H1 (cell line): ENCODE measurements around the gene KRT12. TPM values are rescaled to one million over a fixed set of nuclear protein-coding genes. Genes with fewer than 3 reads are reported as not detected.

ENCODE experiments used
- CTCF ChIA-PET: fragments of 300-600 bp; sonication (Branson Sonifier 250); formaldehyde crosslinking; loops from one replicate; lab custom pipeline; 2021; ENCODE audit not compliant: partially characterized antibody; lab: Charles Lee
- POLR2A ChIA-PET: fragments of 300-600 bp; sonication (Branson Sonifier 250); formaldehyde crosslinking; loops from one replicate; lab custom pipeline; 2021; ENCODE audit warnings: inconsistent platforms; ENCODE audit not compliant: partially characterized antibody; lab: Charles Lee
- DNase-seq, 2 experiments: peaks; one replicate each; pipeline versions ENCODE4 v3.0.0 to v3.0.0-alpha.2; 2010 to 2022; ENCODE audit warnings: low spot score in 2 of 2, low read depth in 1 of 2, mixed read lengths in 1 of 2
- FAIRE-seq: peaks from 2 replicates; lab custom pipeline; 2011; peaks lifted over from hg19 to GRCh38; lab: Jason Lieb, UNC
- H2AFZ ChIP-seq: 2 replicates; pipeline ENCODE4 v1.8.1; 2012; ENCODE audit warnings: low read length, inconsistent platforms
- H2AK5ac ChIP-seq: 2 replicates; pipeline ENCODE4 v1.6.1; 2013; ENCODE audit warnings: low read depth, low read length
- H2BK120ac ChIP-seq: replicated peaks from 2 replicates; pipeline ENCODE3; 2013; ENCODE audit warnings: low read depth, low read length, inconsistent platforms
- H2BK12ac ChIP-seq: 2 replicates; pipeline ENCODE4 v1.6.1; 2013; ENCODE audit warnings: low read depth, low read length
- H2BK15ac ChIP-seq: 2 replicates; pipeline ENCODE4 v1.6.1; 2013; ENCODE audit warnings: low read length
- H2BK20ac ChIP-seq: 2 replicates; pipeline ENCODE4 v1.6.1; 2013; ENCODE audit warnings: low read length
- H2BK5ac ChIP-seq: 2 replicates; pipeline ENCODE4 v1.6.1; 2013; ENCODE audit warnings: low read depth, low read length
- H3K14ac ChIP-seq: 2 replicates; pipeline ENCODE4 v1.6.1; 2013; ENCODE audit warnings: inconsistent platforms; ENCODE audit not compliant: insufficient read length
- H3K18ac ChIP-seq: 2 replicates; pipeline ENCODE4 v1.6.1; 2013; ENCODE audit warnings: low read length; ENCODE audit errors: extremely low read depth
- H3K23ac ChIP-seq: 2 replicates; pipeline ENCODE4 v1.6.1; 2013; ENCODE audit warnings: inconsistent platforms; ENCODE audit not compliant: insufficient read length
- H3K23me2 ChIP-seq: 2 replicates; pipeline ENCODE4 v1.6.1; 2013; ENCODE audit warnings: low read depth, low read length
- H3K27ac ChIP-seq: 2 replicates; pipeline ENCODE4 v1.6.1; 2011; ENCODE audit warnings: low read depth, low read length, inconsistent platforms
- H3K27me3 ChIP-seq, 4 experiments: replicated peaks in 1 of 4; 1 replicate in 1 of 4; 2 replicates in 3 of 4; pipeline versions ENCODE4 v1.6.1 to v1.8.1; 2011 to 2013; ENCODE audit warnings: low read length in 3 of 4, mild to moderate bottlenecking in 3 of 4, inconsistent platforms in 2 of 4, mixed read lengths in 2 of 4, moderate library complexity in 1 of 4; ENCODE audit not compliant: control insufficient read depth in 3 of 4, insufficient read depth in 3 of 4; ENCODE audit errors: extremely low read depth in 1 of 4
- H3K36me3 ChIP-seq, 4 experiments: 2 replicates each; pipeline versions ENCODE4 v1.6.1 to v1.8.1; 2011 to 2013; ENCODE audit warnings: mild to moderate bottlenecking in 4 of 4, low read length in 3 of 4, moderate library complexity in 2 of 4, control low read depth in 1 of 4, inconsistent platforms in 1 of 4; ENCODE audit not compliant: insufficient read depth in 4 of 4, control insufficient read depth in 2 of 4
- H3K4ac ChIP-seq: replicated peaks from 2 replicates; pipeline ENCODE3; 2013; ENCODE audit warnings: low read length, low read depth, mixed read lengths, inconsistent platforms; ENCODE audit not compliant: insufficient read length
- H3K4me1 ChIP-seq, 4 experiments: replicated peaks in 1 of 4; 1 replicate in 1 of 4; 2 replicates in 3 of 4; pipeline versions ENCODE4 v1.6.1 to v1.8.1; 2011 to 2013; ENCODE audit warnings: low read length in 3 of 4, inconsistent platforms in 2 of 4, mixed read lengths in 1 of 4; ENCODE audit not compliant: insufficient read depth in 4 of 4, control insufficient read depth in 3 of 4
- H3K4me2 ChIP-seq, 2 experiments: 2 replicates each; pipeline versions ENCODE4 v1.6.1 to v1.8.1; 2011 to 2013; ENCODE audit warnings: low read depth in 2 of 2, low read length in 2 of 2, control low read depth in 1 of 2, inconsistent platforms in 1 of 2, mild to moderate bottlenecking in 1 of 2; ENCODE audit not compliant: insufficient read depth in 1 of 2
- H3K4me3 ChIP-seq, 4 experiments: fragments of 200-600, 300-600 bp in 1 of 4; sonication (generic), shearing (Covaris generic), sonication (Bioruptor Twin) in 1 of 4; 2 replicates each; pipeline versions ENCODE4 v1.5.1 to v1.8.1; 2011 to 2016; ENCODE audit warnings: low read length in 4 of 4, low read depth in 3 of 4, control low read depth in 2 of 4, inconsistent platforms in 2 of 4, mild to moderate bottlenecking in 2 of 4, mixed read lengths in 1 of 4, moderate library complexity in 1 of 4; ENCODE audit not compliant: insufficient read depth in 2 of 4; ENCODE audit errors: extremely low read depth in 1 of 4
- H3K56ac ChIP-seq: replicated peaks from 2 replicates; pipeline ENCODE3; 2013; ENCODE audit warnings: low read depth, mild to moderate bottlenecking, mixed read lengths, low read length, inconsistent platforms; ENCODE audit not compliant: insufficient read length
- H3K79me1 ChIP-seq: 2 replicates; pipeline ENCODE4 v1.6.1; 2013; ENCODE audit warnings: low read depth, low read length, control low read depth
- H3K79me2 ChIP-seq, 2 experiments: 2 replicates each; pipeline versions ENCODE4 v1.6.1 to v1.8.1; 2012 to 2013; ENCODE audit warnings: low read length in 2 of 2, mild to moderate bottlenecking in 2 of 2, inconsistent platforms in 1 of 2; ENCODE audit not compliant: insufficient read depth in 2 of 2, control insufficient read depth in 1 of 2
- H3K9ac ChIP-seq, 4 experiments: replicated peaks in 1 of 4; 1 replicate in 1 of 4; 2 replicates in 3 of 4; pipeline versions ENCODE4 v1.6.1 to v1.8.1; 2011 to 2013; ENCODE audit warnings: low read depth in 3 of 4, low read length in 3 of 4, control low read depth in 2 of 4, mild to moderate bottlenecking in 2 of 4, moderate library complexity in 2 of 4, inconsistent platforms in 1 of 4; ENCODE audit errors: extremely low read depth in 1 of 4
- H3K9me3 ChIP-seq, 2 experiments: 2 replicates each; pipeline versions ENCODE4 v1.6.1 to v1.8.1; 2012 to 2013; ENCODE audit warnings: mild to moderate bottlenecking in 2 of 2, moderate library complexity in 2 of 2, control low read depth in 1 of 2, inconsistent platforms in 1 of 2, low read depth in 1 of 2, low read length in 1 of 2, mixed read lengths in 1 of 2; ENCODE audit not compliant: insufficient read depth in 2 of 2
- H4K20me1 ChIP-seq, 2 experiments: replicated peaks in 1 of 2; 2 replicates each; pipeline versions ENCODE3 to v1.8.1; 2011 to 2013; ENCODE audit warnings: inconsistent platforms in 2 of 2, low read length in 2 of 2, mild to moderate bottlenecking in 1 of 2; ENCODE audit not compliant: insufficient read depth in 2 of 2, control insufficient read depth in 1 of 2
- H4K5ac ChIP-seq: 2 replicates; pipeline ENCODE4 v1.6.1; 2013; ENCODE audit warnings: low read length, low read depth, mixed read lengths, inconsistent platforms; ENCODE audit not compliant: insufficient read length
- H4K8ac ChIP-seq: 2 replicates; pipeline ENCODE4 v1.8.0; 2013; ENCODE audit warnings: mild to moderate bottlenecking, moderate library complexity, low read length, inconsistent platforms; ENCODE audit not compliant: insufficient read depth; ENCODE audit errors: extremely low read depth
- H4K91ac ChIP-seq: replicated peaks from 2 replicates; pipeline ENCODE3; 2013; ENCODE audit warnings: low read length, mixed read lengths, inconsistent platforms; ENCODE audit not compliant: insufficient read length
- CBX8 ChIP-seq: fragments of 300-800, 300-1000 bp; sonication (generic); IDR thresholded peaks from 2 replicates; pipeline ENCODE4 v1.7.1; 2016; ENCODE audit warnings: low read depth, low read length, borderline replicate concordance
- CHD2 ChIP-seq: IDR thresholded peaks from 2 replicates; pipeline ENCODE4 v1.6.1; 2012; ENCODE audit warnings: low read length, improper control_type of control experiment
- EP300 ChIP-seq, 2 experiments: IDR thresholded peaks; 1 replicate in 1 of 2; 2 replicates in 1 of 2; pipeline ENCODE4 v1.6.1; 2011 to 2012; ENCODE audit warnings: low read depth in 2 of 2, low read length in 2 of 2, mild to moderate bottlenecking in 2 of 2, borderline replicate concordance in 1 of 2, inconsistent platforms in 1 of 2, moderate library complexity in 1 of 2
- EZH2 ChIP-seq: fragments of 200-600 bp; sonication (generic); IDR thresholded peaks from 2 replicates; pipeline ENCODE4 v1.7.1; 2012; ENCODE audit warnings: low read depth, mild to moderate bottlenecking, moderate library complexity, low read length, inconsistent platforms; ENCODE audit not compliant: severe bottlenecking
- HDAC6 ChIP-seq: IDR thresholded peaks from one replicate; pipeline ENCODE4 v1.7.1; 2012; ENCODE audit warnings: low read depth, mild to moderate bottlenecking, inconsistent platforms, low read length, moderate library complexity
- POU5F1 ChIP-seq: IDR thresholded peaks from 2 replicates; pipeline ENCODE4 v1.6.1; 2011; ENCODE audit warnings: low read depth, mild to moderate bottlenecking, low read length, moderate library complexity
- RBBP5 ChIP-seq: IDR thresholded peaks from 2 replicates; pipeline ENCODE4 v1.7.1; 2012; ENCODE audit warnings: low read depth, mild to moderate bottlenecking, inconsistent platforms, low read length, moderate library complexity, borderline replicate concordance
- RFX5 ChIP-seq: IDR thresholded peaks from 2 replicates; pipeline ENCODE4 v1.6.1; 2011; ENCODE audit warnings: low read depth, low read length, improper control_type of control experiment, borderline replicate concordance
- RNF2 ChIP-seq: fragments of 200-900, 300-1000 bp; sonication (generic); IDR thresholded peaks from 2 replicates; pipeline ENCODE4 v1.7.1; 2016; ENCODE audit warnings: borderline replicate concordance, low read depth, mild to moderate bottlenecking, antibody characterized with exemption, low read length; ENCODE audit not compliant: poor library complexity, severe bottlenecking; ENCODE audit errors: missing control alignments
- SP2 ChIP-seq: IDR thresholded peaks from 2 replicates; pipeline ENCODE4 v1.6.1; 2012; ENCODE audit warnings: mild to moderate bottlenecking, low read length, inconsistent platforms
- SRF ChIP-seq: IDR thresholded peaks from 2 replicates; pipeline ENCODE4 v1.6.1; 2011; ENCODE audit warnings: mild to moderate bottlenecking, low read depth, low read length, moderate library complexity
- TAF1 ChIP-seq: IDR thresholded peaks from 2 replicates; pipeline ENCODE4 v1.6.1; 2011; ENCODE audit warnings: mild to moderate bottlenecking, low read depth, low read length
- TCF12 ChIP-seq: IDR thresholded peaks from 2 replicates; pipeline ENCODE4 v1.6.1; 2011; ENCODE audit warnings: low read depth, mild to moderate bottlenecking, low read length
- ZNF274 ChIP-seq: IDR thresholded peaks from 2 replicates; pipeline ENCODE4 v1.7.0; 2012; ENCODE audit warnings: low read length, borderline replicate concordance; ENCODE audit errors: extremely low read depth
- WGBS, 2 experiments: shearing (Covaris generic) in 1 of 2; methylation state at CpG; one replicate each; pipeline versions ENCODE4 v1.1.6 to v1.1.7; 2013 to 2015; ENCODE audit warnings: low lambda C conversion rate in 2 of 2, mixed read lengths in 2 of 2, inconsistent platforms in 1 of 2, low coverage in 1 of 2, missing lambda C conversion rate in 1 of 2; ENCODE audit not compliant: insufficient replicate concordance in 2 of 2, insufficient coverage in 1 of 2, insufficient read length in 1 of 2; ENCODE audit errors: extremely low coverage in 1 of 2, missing lambda C conversion rate in 1 of 2; 5-methylcytosine and 5-hydroxymethylcytosine counted together
- polyA plus RNA-seq, 7 experiments: library from polyadenylated mRNA; depleted of rRNA in 3 of 7; stranded (reverse) in 5 of 7; unstranded in 2 of 7; fragments of >200 nt in 5 of 7; fragments of 200-250 nt in 2 of 7; gene quantifications; 1 replicate in 5 of 7; 2 replicates in 1 of 7; 4 replicates in 1 of 7; pipeline versions ENCODE4 v1.2.1 to v1.2.3, GENCODE V29; 2011 to 2013; ENCODE audit warnings: missing spikeins in 2 of 7, mixed read lengths in 2 of 7
- total RNA-seq: library from RNA; stranded (reverse); fragmentation: NEBNext Ultra II Directional; extraction: Animal tissue kit (Norgen Biotek cat#: 25700); gene quantifications from 2 replicates; pipeline ENCODE4 v1.2.1, GENCODE V29; 2021

Gene KRT12
- total and polyA plus RNA-seq, 2 of the 8 experiments (the other 6 are each of a cell fraction or from before 2014, with no cell fraction given), result not detected

- Histone ChIP-seq H3K18ac (no peak overlapping the region), H2BK5ac (no peak overlapping the region), H3K56ac (no peak overlapping the region), H2AFZ (no peak overlapping the region), H3K4me3 (no peak overlapping the region), H4K8ac (no peak overlapping the region), H2BK12ac (no peak overlapping the region), H4K5ac (no peak overlapping the region), H3K27ac (no peak overlapping the region), H2BK120ac (no peak overlapping the region), H3K23ac (no peak overlapping the region), H3K4me2 (no peak overlapping the region), H3K23me2 (no peaks in the 10 kb centered on the region; the same call in 1 of the 2 replicates), H4K91ac (no peak overlapping the region), H4K20me1 (peaks cover 0 to 2% of the 10 kb centered on the region in 2 experiments), H3K27me3 (peaks cover 0 to 11% (median 1%) of the 10 kb centered on the region in 4 experiments; a peak in 3 of 7 replicates), H3K79me1 (no peaks in the 10 kb centered on the region), H3K36me3 (no peaks in the 10 kb centered on the region), H3K79me2 (no peaks in the 10 kb centered on the region), H2AK5ac (no peak overlapping the region), H3K9me3 (no peaks in the 10 kb centered on the region), H3K4ac (no peak overlapping the region), H3K4me1 (no peaks in the 10 kb centered on the region), H3K9ac (no peak overlapping the region), H3K14ac (no peak overlapping the region), H2BK15ac (no peak overlapping the region), H2BK20ac (no peak overlapping the region)
- DNase-seq (no peak), FAIRE-seq (no peak)
- POLR2A ChIA-PET, result interaction anchor here (0.6 kb wide), 1 partner anchor 9 kb away, joined by 3 read pairs; no protein-coding TSS in a partner anchor
- CTCF ChIA-PET, result interaction anchor here (0.6 to 1.4 kb wide), 3 partner anchors 80 to 723 kb away, joined by 3 to 4 read pairs (median 4); partner anchors contain the start of gene KRT36
- WGBS, 2 experiments, result 76% methylated on average over 2 of the region's 2 CpGs; no CpG with 5 or more reads in 1 of the 2 experiments
- TF ChIP-seq CHD2 (no peak), RBBP5 (no peak), RFX5 (no peak), SP2 (no peak), SRF (no peak), TAF1 (no peak), ZNF274 (no peak), EZH2 (no peak), CBX8 (no peak), RNF2 (no peak), HDAC6 (no peak), POU5F1 (no peak), EP300 (IDR thresholded peaks at IDR 0.05; ENCODE audit: borderline replicate concordance in 1 of 2, low read depth in 2 of 2, low read length in 2 of 2) (no peak), TCF12 (no peak)
Measured at GRCh38 chr17:40825599-40825998, 41.4 kb downstream of the KRT12 start.
